Ovary (tissue), 9 donors: Measurements from ENCODE around the gene SLC2A10. TPM values are rescaled to one million over a fixed set of nuclear protein-coding genes. Genes with fewer than 3 reads are reported as not detected.

Experiments used
- DNase-seq, 5 donors: peaks; one replicate each; pipeline ENCODE4 v3.0.0-alpha.2; 2019 to 2020
- H3K27ac ChIP-seq, 2 donors: fragments of 200-600 bp; one replicate each; pipeline versions ENCODE4 v1.5.1 to v1.8.0; 2019 to 2022
- H3K27me3 ChIP-seq: fragments of 200-600 bp; one replicate; pipeline ENCODE4 v1.8.0; 2022
- H3K36me3 ChIP-seq: fragments of 200-600 bp; sonication (generic); one replicate; pipeline ENCODE4 v1.5.1; 2019
- H3K4me1 ChIP-seq: one replicate; pipeline ENCODE4 v1.8.1; 2013; ENCODE audit warnings: mild to moderate bottlenecking, moderate library complexity; ENCODE audit not compliant: insufficient read depth
- H3K4me3 ChIP-seq: fragments of 200-600 bp; sonication (generic); one replicate; pipeline ENCODE4 v1.5.1; 2017
- H3K9me3 ChIP-seq, 2 donors: fragments of 200-600 bp in 1 of 2; sonication (generic) in 1 of 2; one replicate each; pipeline versions ENCODE4 v1.5.1 to v1.8.1; 2013 to 2019; ENCODE audit warnings: mild to moderate bottlenecking in 1 of 2, moderate library complexity in 1 of 2
- EP300 ChIP-seq: sonication (generic); formaldehyde crosslinking; IDR thresholded peaks from one replicate; pipeline ENCODE4 v1.6.1; 2017; ENCODE audit warnings: antibody characterized with exemption
- POLR2A ChIP-seq: fragments of 450-650 bp; IDR thresholded peaks from one replicate; pipeline ENCODE4 v1.6.1; 2017; ENCODE audit warnings: antibody characterized with exemption, mild to moderate bottlenecking, moderate library complexity
- whole genome bisulfite sequencing, 3 donors: extraction: QIAGEN DNeasy Blood & Tissue Kit in 1 of 3; methylation state at CpG; one replicate each; pipeline versions ENCODE4 v1.1.5 to v1.1.7; 2013 to 2017; 5-methylcytosine and 5-hydroxymethylcytosine counted together
- intact Hi-C, 4 donors: fragments of 100-400 bp; cut with DNase I; formaldehyde crosslinking; loops; one replicate each; pipeline versions ENCODE4 v1.11.0 to v1.15.1; 2022 to 2023
- polyA plus RNA-seq, 2 donors: library from polyadenylated mRNA; stranded (reverse); fragments of 200-250 nt in 1 of 2; fragments of 350-450 nt in 1 of 2; fragmentation: Illumina TruSeq in 1 of 2; extraction: RNeasy Lipid Tissue Mini Kit (QIAGEN cat#74804) in 1 of 2; gene quantifications; one replicate each; pipeline ENCODE4 v1.2.3, GENCODE V29; 2013 to 2014
- total RNA-seq, 7 donors: library from RNA; depleted of rRNA in 2 of 7; stranded (reverse); fragments of >200 nt in 2 of 7; fragmentation: NEBNext Ultra II Directional in 3 of 7; extraction: Animal tissue kit (Norgen Biotek cat#: 25700) in 3 of 7; gene quantifications; one replicate each; pipeline versions ENCODE4 v1.1.0 to v1.2.4, GENCODE V29; 2016 to 2023
- TF ChIP-seq, protein P1 (sequence below), 3 donors: fragments of 450-650 bp in 2 of 3; fragments of 200-600 bp in 1 of 3; IDR thresholded peaks; one replicate each; pipeline versions ENCODE4 v1.5.1 to v1.8.0; 2016 to 2022; ENCODE audit warnings: antibody characterized with exemption in 3 of 3, mild to moderate bottlenecking in 1 of 3
- donor health status: DM: no; HTN: no; CAD: no; lungs with moderate emphysema.
- donor health status: DM: no; HTN: no; CAD: no.
- donor health status: Bipolar disorder and iron deficiency.
- donor health status: DM: yes; HTN: yes; CAD: no.
- donor health status: DM: no; HTN: no; CAD: no.
- donor health status: DM: yes; HTN: yes; CAD: no.

The SLC2A10 gene
- total and polyA plus RNA-seq, 9 donors, result 7.3 to 27.7 (median 15.1) TPM

- no peak overlapping the region for H3K4me3 ChIP-seq
- H3K27ac ChIP-seq, result no peak overlapping the region
- H3K9me3 ChIP-seq, result no peaks in the 10 kb centered on the region
- intact Hi-C loops, result no loop called here
- DNase-seq, result no peak
- TF ChIP-seq, protein P1, sequence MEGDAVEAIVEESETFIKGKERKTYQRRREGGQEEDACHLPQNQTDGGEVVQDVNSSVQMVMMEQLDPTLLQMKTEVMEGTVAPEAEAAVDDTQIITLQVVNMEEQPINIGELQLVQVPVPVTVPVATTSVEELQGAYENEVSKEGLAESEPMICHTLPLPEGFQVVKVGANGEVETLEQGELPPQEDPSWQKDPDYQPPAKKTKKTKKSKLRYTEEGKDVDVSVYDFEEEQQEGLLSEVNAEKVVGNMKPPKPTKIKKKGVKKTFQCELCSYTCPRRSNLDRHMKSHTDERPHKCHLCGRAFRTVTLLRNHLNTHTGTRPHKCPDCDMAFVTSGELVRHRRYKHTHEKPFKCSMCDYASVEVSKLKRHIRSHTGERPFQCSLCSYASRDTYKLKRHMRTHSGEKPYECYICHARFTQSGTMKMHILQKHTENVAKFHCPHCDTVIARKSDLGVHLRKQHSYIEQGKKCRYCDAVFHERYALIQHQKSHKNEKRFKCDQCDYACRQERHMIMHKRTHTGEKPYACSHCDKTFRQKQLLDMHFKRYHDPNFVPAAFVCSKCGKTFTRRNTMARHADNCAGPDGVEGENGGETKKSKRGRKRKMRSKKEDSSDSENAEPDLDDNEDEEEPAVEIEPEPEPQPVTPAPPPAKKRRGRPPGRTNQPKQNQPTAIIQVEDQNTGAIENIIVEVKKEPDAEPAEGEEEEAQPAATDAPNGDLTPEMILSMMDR (IDR thresholded peaks at IDR 0.05), result no peak
- WGBS, 3 donors, result 24 to 30% (median 27%) methylated on average over 5 of the region's 5 CpGs
- H3K27me3 ChIP-seq, result no peaks in the 10 kb centered on the region
- no peaks in the 10 kb centered on the region for H3K36me3 ChIP-seq
- no peaks in the 10 kb centered on the region for H3K4me1 ChIP-seq
These were observed 33.6 kb downstream of the SLC2A10 start for GRCh38 chr20:46743088-46743487.

DNA sequence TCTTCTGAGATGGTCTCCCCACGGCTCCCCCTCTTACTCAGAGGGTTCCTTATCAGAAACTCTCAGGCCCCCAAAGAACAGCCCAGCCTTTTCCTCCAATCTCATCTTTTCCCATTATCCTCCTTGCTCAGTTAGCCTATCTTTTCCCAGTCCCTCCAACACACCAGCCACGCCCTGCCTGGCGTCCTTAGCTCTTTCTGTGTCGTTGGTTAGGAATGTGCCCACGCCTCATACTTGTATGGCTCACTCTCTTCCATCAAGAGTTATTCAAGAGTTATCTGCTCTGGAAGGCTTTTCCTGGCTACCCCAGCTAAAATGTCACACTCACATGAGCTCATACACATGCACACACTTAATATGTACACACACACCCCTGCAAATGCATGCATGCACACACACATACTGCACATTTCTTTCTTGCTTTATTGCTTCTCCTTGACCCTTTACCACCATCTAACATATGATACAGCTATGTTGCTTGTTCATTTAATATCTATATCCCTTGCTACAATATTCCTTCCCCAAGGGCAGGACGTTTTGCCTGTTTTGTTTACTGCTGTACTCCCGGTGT is 37.6 kb downstream of the SLC2A10 start:
- TF ChIP-seq, protein P1 (IDR thresholded peaks at IDR 0.05), result no peak
- TF ChIP-seq POLR2A (no peak), EP300 (no peak)
- intact Hi-C loops, result no loop called here
- no peak overlapping the region for H3K4me3 ChIP-seq
- H3K9me3 ChIP-seq, result no peaks in the 10 kb centered on the region
- WGBS, 3 donors, result 25 to 38% (median 31%) methylated on average over 7 of the region's 7 CpGs
- no peaks in the 10 kb centered on the region for H3K36me3 ChIP-seq
- H3K27me3 ChIP-seq, result no peaks in the 10 kb centered on the region
- DNase-seq, result no peak
- no peaks in the 10 kb centered on the region for H3K4me1 ChIP-seq
- H3K27ac ChIP-seq, result no peak overlapping the region

GRCh38 chr20:46749147-46749546 is 39.7 kb downstream of the SLC2A10 start:
- no peak overlapping the region for H3K27ac ChIP-seq
- no peak overlapping the region for H3K4me3 ChIP-seq
- WGBS, 3 donors, result 67 to 71% (median 70%) methylated on average over 3 of the region's 3 CpGs
- no peaks in the 10 kb centered on the region for H3K36me3 ChIP-seq
- H3K4me1 ChIP-seq, result no peaks in the 10 kb centered on the region
- H3K9me3 ChIP-seq, result no peaks in the 10 kb centered on the region
- H3K27me3 ChIP-seq, result no peaks in the 10 kb centered on the region
- no peak for DNase-seq
- intact Hi-C loops, result no loop called here
- no peak for TF ChIP-seq POLR2A
- TF ChIP-seq, protein P1 (IDR thresholded peaks at IDR 0.05), result no peak
- no peak for TF ChIP-seq EP300

GRCh38 chr20:46751856-46752255 is 42.4 kb downstream of the SLC2A10 start:
- no peak for DNase-seq
- Histone ChIP-seq H3K4me3 (no peak overlapping the region), H3K27ac (no peak overlapping the region), H3K4me1 (no peaks in the 10 kb centered on the region), H3K27me3 (no peaks in the 10 kb centered on the region), H3K9me3 (no peaks in the 10 kb centered on the region), H3K36me3 (no peaks in the 10 kb centered on the region)
- 53 to 61% (median 59%) methylated on average over 9 of the region's 9 CpGs for WGBS, 3 donors
- intact Hi-C loops, result no loop called here
- TF ChIP-seq POLR2A (no peak), EP300 (no peak)
- TF ChIP-seq, protein P1 (IDR thresholded peaks at IDR 0.05), result no peak
